Dermis blood vessel endothelial cell (primary cell): ENCODE measurements around the gene DMD. TPM values are rescaled to one million over a fixed set of nuclear protein-coding genes. Genes with fewer than 3 reads are reported as not detected.
"Not testable (repeated sequence)": the region's sequence is repeated elsewhere in the genome, so short reads cannot be mapped to it uniquely, and the experiment has no call there.

Source experiments
- DNase-seq: peaks from one replicate; pipeline ENCODE4 v3.0.0; 2010
- total RNA-seq: library from RNA; depleted of rRNA; stranded (reverse); fragments of >200 nt; gene quantifications from 2 replicates; pipeline ENCODE4 v1.2.3, GENCODE V29; 2014

DMD gene
- total RNA-seq, 1 donor from 2014 or later, result 2.4 TPM

- peak; percentile 65 for DNase-seq
These were observed 1541.1 kb downstream of the DMD start for GRCh38 chrX:31670245-31670644.

- no peak for DNase-seq
These were observed 1545.9 kb downstream of the DMD start for GRCh38 chrX:31665454-31665853.

DNA sequence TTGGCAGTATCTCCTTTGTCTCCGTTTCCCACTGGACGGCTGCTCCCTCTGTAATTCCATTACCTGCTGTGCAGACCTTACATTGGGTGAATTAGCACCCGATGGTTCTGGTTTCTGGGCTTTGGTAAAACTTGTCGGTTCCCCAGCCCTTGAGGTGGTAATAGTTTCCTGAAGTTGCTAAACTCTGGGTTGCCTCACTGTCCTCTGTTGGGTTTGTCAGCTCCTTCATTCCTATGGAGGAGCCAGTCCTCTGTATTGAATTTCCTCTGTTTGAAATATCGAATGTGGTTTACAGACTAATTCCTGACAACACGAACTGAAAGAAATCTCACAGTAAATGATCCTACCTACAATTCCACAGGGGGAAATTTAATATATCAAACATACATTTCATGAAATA lies 1548.2 kb downstream of the DMD start:
- DNase-seq, result no peak

DNA sequence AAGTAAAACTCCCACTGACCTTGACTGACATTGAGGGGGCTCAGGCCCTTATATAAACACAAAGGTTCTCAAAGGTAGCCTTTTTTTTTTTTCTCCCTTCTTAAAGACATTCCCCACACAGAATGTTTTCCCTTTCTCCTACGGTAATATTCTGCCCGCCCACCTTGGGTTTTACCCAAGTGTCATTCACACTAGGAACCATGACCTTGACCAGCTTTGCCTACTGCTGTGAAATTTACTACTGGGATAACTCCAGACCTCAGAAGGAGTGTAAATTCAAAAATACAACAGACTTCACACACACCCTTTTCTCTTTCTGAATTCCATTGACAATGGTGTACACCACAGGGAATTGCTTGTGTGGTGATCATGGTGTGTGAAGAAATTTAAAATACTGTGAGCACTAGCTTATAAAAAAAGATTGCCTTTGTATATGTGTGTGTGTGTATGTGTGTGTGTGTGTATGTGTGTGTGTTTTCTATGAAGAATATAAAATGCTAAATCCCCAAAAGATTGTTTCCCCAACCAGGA lies 1550.0 kb downstream of the DMD start:
- DNase-seq, result no peak

DNA sequence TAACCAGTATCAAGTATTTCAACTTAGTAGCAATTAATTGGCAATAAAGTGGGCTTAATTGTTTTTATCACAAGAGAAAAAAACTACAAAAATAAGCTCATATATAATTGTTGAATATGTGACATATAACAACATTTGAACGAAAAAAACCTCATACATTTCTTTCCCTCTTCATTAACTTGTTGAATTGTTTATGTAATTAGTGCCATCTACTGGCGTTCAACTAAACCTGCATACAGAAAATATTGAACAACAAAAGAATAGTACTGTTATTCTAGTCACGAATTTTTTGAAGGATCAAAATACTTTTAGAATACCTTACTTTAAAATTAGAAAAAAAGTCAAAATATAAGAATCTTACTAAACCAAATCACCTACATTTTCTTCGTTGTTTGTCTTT lies 1553.0 kb downstream of the DMD start:
- DNase-seq, result peak; percentile 26

DNA sequence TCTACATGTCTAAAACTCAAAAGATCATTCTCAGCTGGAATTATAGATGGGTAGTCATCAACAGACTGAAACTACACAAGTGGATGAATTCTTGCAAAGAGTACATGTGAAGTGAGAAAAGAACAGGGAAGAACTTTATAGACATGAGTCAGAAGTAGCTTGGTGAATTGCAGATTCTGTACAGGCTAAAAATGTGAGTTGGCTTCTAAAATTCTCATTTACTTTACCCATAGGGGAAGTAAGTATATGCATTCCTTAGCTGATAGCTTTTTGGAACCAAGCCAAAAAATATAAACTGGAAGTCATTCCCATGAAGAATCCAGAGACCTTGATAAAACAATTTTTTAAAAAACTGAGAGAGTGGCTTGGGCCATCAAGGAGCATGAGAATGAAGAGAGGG lies 1555.3 kb downstream of the DMD start:
- peak; percentile 13 for DNase-seq

GRCh38 chrX:31653422-31653821 lies 1557.9 kb downstream of the DMD start:
- DNase-seq, result no peak

DNA sequence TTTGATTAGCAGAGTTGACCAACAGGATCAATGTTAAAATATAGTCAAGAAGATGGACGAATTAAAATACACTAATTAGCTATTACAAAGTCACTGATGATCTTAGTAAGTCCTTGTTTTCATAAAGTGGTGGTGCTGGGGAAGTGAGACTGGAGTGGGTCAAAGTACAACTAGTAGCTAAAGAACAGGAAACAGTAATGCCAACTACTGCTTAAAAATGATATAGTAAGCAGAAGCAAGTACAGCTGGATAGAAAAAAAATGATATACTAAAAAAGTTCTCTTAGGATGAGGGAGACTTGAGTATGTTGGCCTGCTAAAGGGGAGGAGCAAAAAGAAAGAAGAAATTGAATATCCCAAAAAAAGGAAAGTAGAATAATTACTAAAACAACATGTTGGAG lies 1558.7 kb downstream of the DMD start:
- DNase-seq, result no peak

GRCh38 chrX:31649201-31649600 lies 1562.1 kb downstream of the DMD start:
- DNase-seq, result no peak

- no peak for DNase-seq
These were observed 1578.0 kb downstream of the DMD start for GRCh38 chrX:31633349-31633748.

DNA sequence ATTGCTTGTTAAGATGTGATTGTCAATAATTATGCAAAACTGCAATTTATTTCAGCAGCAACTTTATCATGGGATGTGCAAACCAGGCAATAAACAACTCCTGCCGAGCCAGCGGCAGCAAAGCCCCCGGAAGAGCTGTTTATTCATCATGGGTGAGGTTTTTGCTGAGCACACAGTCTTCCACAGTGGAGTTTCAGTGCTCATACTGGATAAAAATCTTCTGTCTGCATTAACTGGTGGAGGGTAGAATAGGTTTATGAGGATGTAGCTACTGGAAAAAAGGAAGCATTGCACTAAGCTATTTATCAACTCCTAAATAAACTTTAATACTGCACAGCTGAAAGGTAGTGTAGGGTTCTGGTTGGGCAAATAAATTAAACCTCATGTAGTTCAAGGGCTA lies 1582.2 kb downstream of the DMD start:
- DNase-seq, result no peak

- peak; percentile 10 for DNase-seq
These were observed 1602.2 kb downstream of the DMD start for GRCh38 chrX:31609130-31609529.

DNA sequence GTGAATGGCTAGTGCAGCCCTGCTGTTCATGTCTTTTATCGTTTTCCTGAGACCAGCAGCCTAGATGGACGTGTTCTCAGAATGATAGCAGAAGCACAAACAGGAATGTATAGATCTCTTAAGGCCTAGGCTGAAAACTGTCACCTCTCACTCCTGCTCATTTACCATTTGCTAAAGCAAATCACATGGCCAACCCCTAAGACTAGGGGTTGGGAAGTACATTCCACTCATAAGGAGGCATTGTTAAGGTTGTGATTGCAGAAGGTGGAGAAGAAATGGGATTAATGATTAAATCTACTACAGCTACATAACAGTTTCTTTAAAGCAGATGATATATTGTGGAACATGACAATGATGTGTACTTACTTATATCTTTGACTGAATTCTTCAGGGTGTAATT lies 1602.7 kb downstream of the DMD start:
- DNase-seq, result no peak

GRCh38 chrX:31606771-31607170 lies 1604.6 kb downstream of the DMD start:
- no peak for DNase-seq

DNA sequence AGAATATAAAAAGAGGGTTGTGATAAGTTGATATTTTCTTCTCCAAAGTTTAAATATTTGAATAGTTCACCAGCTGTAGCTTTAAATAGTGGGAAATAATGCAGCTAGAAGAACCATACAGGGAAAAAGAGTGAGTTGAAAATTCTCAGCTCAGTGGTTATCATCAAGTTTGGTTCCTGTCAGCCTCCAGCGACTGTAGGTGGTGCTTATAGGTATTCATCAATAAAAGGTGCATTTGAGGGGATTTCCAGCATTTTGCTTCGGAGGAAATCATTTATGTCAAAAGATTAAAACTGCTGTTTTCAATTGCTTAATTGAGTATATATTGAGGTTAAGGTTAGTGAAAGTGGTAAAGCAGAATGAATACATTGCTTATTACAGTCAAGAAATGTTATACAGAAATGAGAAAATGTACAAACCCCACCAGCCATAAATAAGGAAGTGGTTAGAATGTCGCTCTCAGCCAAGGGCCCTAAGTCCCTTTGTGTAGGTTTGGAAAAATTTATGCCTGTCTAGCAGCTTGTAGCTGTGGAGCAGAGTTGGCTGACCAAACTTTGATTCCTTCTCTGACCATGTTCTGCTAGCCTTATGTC lies 1606.6 kb downstream of the DMD start:
- no peak for DNase-seq

DNA sequence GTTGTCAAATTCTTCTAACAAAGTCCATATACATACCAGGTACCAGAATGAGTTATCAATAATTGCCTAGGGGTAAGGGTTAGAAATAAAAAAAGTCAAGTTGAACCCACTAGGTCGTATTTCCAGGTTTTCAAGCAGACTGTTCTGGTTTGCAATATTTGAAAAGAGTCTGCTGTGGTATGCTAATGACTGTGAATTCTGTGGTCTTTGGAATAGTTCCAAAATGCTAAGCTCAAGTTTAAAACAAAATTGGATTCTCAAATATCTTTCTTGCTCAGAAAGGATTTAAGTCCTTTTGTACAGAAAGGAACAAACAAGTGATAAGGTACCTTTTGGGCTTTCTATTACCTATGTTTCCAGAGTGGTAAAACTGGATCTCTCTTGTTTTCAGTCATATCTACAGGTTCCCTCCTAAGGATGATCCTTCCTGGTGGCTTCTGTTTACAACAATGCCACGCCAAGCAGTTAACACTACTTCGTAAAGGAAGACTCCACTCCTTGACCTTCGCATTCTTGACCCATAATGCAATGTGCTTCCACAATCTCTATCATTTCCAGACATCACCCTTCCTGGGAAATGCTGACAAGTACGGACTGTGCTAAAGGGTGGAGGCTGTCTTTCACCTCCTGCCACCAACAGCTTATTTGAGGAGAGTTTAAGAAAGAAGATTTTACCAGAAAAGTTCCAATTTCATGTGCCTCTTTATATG lies 1607.8 kb downstream of the DMD start:
- DNase-seq, result no peak

DNA sequence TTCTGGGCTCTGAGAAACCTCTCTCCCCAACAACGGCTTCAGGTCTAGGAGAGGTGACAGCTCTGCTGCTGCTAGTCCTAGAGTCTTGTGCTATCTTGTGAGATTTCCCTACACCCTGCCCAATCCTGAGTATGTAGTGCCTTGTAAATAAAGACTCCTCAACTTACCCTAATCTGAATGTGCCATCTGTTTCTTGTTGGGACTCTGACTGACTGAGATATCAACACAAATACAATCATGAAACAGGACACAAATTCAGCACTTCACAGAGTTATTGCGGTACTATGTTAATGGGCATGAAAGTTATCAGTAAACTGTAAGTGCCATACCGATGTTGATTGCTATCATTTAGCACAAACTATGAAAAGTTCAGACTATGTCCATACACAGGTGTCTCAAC lies 1610.5 kb downstream of the DMD start:
- no peak for DNase-seq

GRCh38 chrX:31593353-31593752 lies 1618.0 kb downstream of the DMD start:
- DNase-seq, result no peak

- no peak for DNase-seq
These were observed 1620.0 kb downstream of the DMD start for GRCh38 chrX:31591355-31591754.

- DNase-seq, result peak; percentile 54
These were observed 1620.7 kb downstream of the DMD start for GRCh38 chrX:31590581-31591114.

- no peak for DNase-seq
These were observed 1621.8 kb downstream of the DMD start for GRCh38 chrX:31589503-31589902.

GRCh38 chrX:31588355-31588754 lies 1623.0 kb downstream of the DMD start:
- no peak for DNase-seq

- not testable (repeated sequence) for DNase-seq
These were observed 1627.5 kb downstream of the DMD start for GRCh38 chrX:31583892-31584291.

- peak; percentile 44 for DNase-seq
These were observed 1630.6 kb downstream of the DMD start for GRCh38 chrX:31580726-31581125.
